OCI-LY1 (cell line): ENCODE measurements around the gene CPD.
A peak's percentile ranks its signal among the peaks of the same experiment; 100 is the strongest.

Experiments
- H2AFZ ChIP-seq: fragments of 200-600 bp; sonication (generic), shearing (Covaris generic); 2 replicates; pipeline ENCODE4 v1.6.0; 2014; ENCODE audit warnings: antibody characterized with exemption, mild to moderate bottlenecking, low read length
- H3F3A ChIP-seq: fragments of 200-600 bp; sonication (generic), shearing (Covaris generic); 2 replicates; pipeline ENCODE4 v1.6.0; 2014; ENCODE audit warnings: mild to moderate bottlenecking, antibody characterized with exemption, low read length, moderate library complexity; ENCODE audit not compliant: insufficient read depth
- H3K27ac ChIP-seq: fragments of 200-600 bp; sonication (generic); 2 replicates; pipeline ENCODE4 v1.5.1; 2014; ENCODE audit warnings: low read length, mixed run types, mild to moderate bottlenecking, low read depth; ENCODE audit not compliant: poor library complexity, severe bottlenecking
- H3K27me3 ChIP-seq: fragments of 200-600 bp; sonication (generic); 2 replicates; pipeline ENCODE4 v1.6.0; 2014; ENCODE audit warnings: antibody characterized with exemption, mild to moderate bottlenecking, low read length, moderate library complexity; ENCODE audit not compliant: insufficient read depth
- H3K36me3 ChIP-seq: fragments of 200-600 bp; sonication (generic); 2 replicates; pipeline ENCODE4 v1.6.1; 2014; ENCODE audit warnings: mild to moderate bottlenecking, antibody characterized with exemption, low read length, moderate library complexity, mixed read lengths; ENCODE audit not compliant: insufficient read depth
- H3K4me1 ChIP-seq: fragments of 200-600 bp; sonication (generic); 2 replicates; pipeline ENCODE4 v1.5.1; 2014; ENCODE audit warnings: mild to moderate bottlenecking, low read length, moderate library complexity; ENCODE audit not compliant: insufficient read depth, severe bottlenecking
- H3K4me2 ChIP-seq: fragments of 200-600 bp; sonication (generic), shearing (Covaris generic); 2 replicates; pipeline ENCODE4 v1.6.1; 2014; ENCODE audit warnings: low read length
- H3K4me3 ChIP-seq: fragments of 200-600 bp; sonication (generic); 2 replicates; pipeline ENCODE4 v1.5.1; 2014; ENCODE audit warnings: low read length, low read depth, mild to moderate bottlenecking, mixed read lengths; ENCODE audit not compliant: poor library complexity, severe bottlenecking
- H3K79me2 ChIP-seq: fragments of 200-600 bp; shearing (Covaris generic); 2 replicates; pipeline ENCODE4 v1.6.1; 2016; ENCODE audit warnings: mixed run types, low read length, mixed read lengths; ENCODE audit not compliant: insufficient read depth
- H3K9ac ChIP-seq: fragments of 200-600 bp; sonication (generic), shearing (Covaris generic); 2 replicates; pipeline ENCODE4 v1.6.1; 2014; ENCODE audit warnings: mild to moderate bottlenecking, low read length, mixed read lengths
- H3K9me2 ChIP-seq: fragments of 200-600 bp; sonication (generic), shearing (Covaris generic); 2 replicates; pipeline ENCODE4 v1.6.1; 2014; ENCODE audit warnings: low read depth, mild to moderate bottlenecking, low read length, mixed read lengths
- H3K9me3 ChIP-seq: fragments of 200-600 bp; shearing (Covaris generic); 2 replicates; pipeline ENCODE4 v1.6.1; 2014; ENCODE audit warnings: low read length, mixed read lengths
- H4K20me1 ChIP-seq: fragments of 200-600 bp; sonication (generic), shearing (Covaris generic); 2 replicates; pipeline ENCODE4 v1.6.0; 2016; ENCODE audit warnings: mild to moderate bottlenecking, low read length; ENCODE audit not compliant: insufficient read depth
- CTCF ChIP-seq: fragments of 200-600 bp; sonication (generic), shearing (Covaris generic); IDR thresholded peaks from 2 replicates; pipeline ENCODE4 v1.5.1; 2017; ENCODE audit warnings: mild to moderate bottlenecking, antibody characterized with exemption, low read length, moderate library complexity, mixed read lengths
- EZH2 ChIP-seq: fragments of 200-600 bp; sonication (generic), shearing (Covaris generic); IDR thresholded peaks from 2 replicates; pipeline ENCODE4 v1.8.0; 2017; ENCODE audit warnings: borderline replicate concordance, mixed run types, mild to moderate bottlenecking, antibody characterized with exemption, low read length, moderate library complexity, mixed read lengths

Gene CPD

GRCh38 chr17:30475206-30475605 lies 96.5 kb downstream of the CPD start:
- Histone ChIP-seq H3F3A (no peaks in the 10 kb centered on the region), H4K20me1 (no peaks in the 10 kb centered on the region), H3K9ac (no peak overlapping the region), H3K27ac (no peak overlapping the region), H3K9me3 (no peaks in the 10 kb centered on the region), H3K79me2 (peaks cover 17% of the 10 kb centered on the region), H3K27me3 (no peaks in the 10 kb centered on the region), H3K9me2 (no peaks in the 10 kb centered on the region), H2AFZ (no peak overlapping the region), H3K4me1 (peaks cover 24% of the 10 kb centered on the region), H3K36me3 (peaks cover 14% of the 10 kb centered on the region; the same call in 1 of the 2 replicates), H3K4me2 (no peak overlapping the region), H3K4me3 (no peak overlapping the region)
- TF ChIP-seq EZH2 (no peak), CTCF (no peak)

- H3K4me2 ChIP-seq: peak overlapping the region; percentile 86
- H3K27ac ChIP-seq: no peak overlapping the region
- H3F3A ChIP-seq: no peaks in the 10 kb centered on the region
- H3K4me1 ChIP-seq: peaks cover 24% of the 10 kb centered on the region
- no peaks in the 10 kb centered on the region for H3K27me3 ChIP-seq
- no peaks in the 10 kb centered on the region for H3K9me3 ChIP-seq
- H3K9me2 ChIP-seq: no peaks in the 10 kb centered on the region
- peak overlapping the region; percentile 100 for H2AFZ ChIP-seq
- H4K20me1 ChIP-seq: no peaks in the 10 kb centered on the region
- peaks cover 17% of the 10 kb centered on the region for H3K79me2 ChIP-seq
- H3K4me3 ChIP-seq: peak overlapping the region; percentile 96
- peaks cover 29% of the 10 kb centered on the region; the same call in 1 of the 2 replicates for H3K36me3 ChIP-seq
- TF ChIP-seq EZH2 (no peak), CTCF (no peak)
- H3K9ac ChIP-seq: peak overlapping the region; percentile 98
Observed at GRCh38 chr17:30476726-30477082, 98.0 kb downstream of the CPD start.

- Histone ChIP-seq H4K20me1 (no peaks in the 10 kb centered on the region), H3K27me3 (no peaks in the 10 kb centered on the region), H3K27ac (peak within 1 kb of the TSS; percentile 54), H3K9ac (peak within 1 kb of the TSS; percentile 98), H3K36me3 (peaks cover 31% of the 10 kb centered on the region; the same call in 1 of the 2 replicates), H3K4me3 (peak within 1 kb of the TSS; percentile 96), H3K4me2 (peak within 1 kb of the TSS; percentile 86), H3F3A (no peaks in the 10 kb centered on the region), H3K79me2 (peaks cover 17% of the 10 kb centered on the region), H3K9me2 (no peaks in the 10 kb centered on the region), H3K4me1 (peaks cover 24% of the 10 kb centered on the region), H3K9me3 (no peaks in the 10 kb centered on the region), H2AFZ (peak within 1 kb of the TSS; percentile 100)
- TF ChIP-seq CTCF: peak; percentile 77
- TF ChIP-seq EZH2: no peak
Observed at GRCh38 chr17:30477083-30477773, 98.5 kb downstream of the CPD start, which contains the start of gene GOSR1. TSS of gene GOSR1 (plus strand) at chr17:30477408. CDS start at chr17:30477434, 26 bp downstream.
